Adrenal gland (tissue), 5 donors: ENCODE measurements around the gene DLK1.

ENCODE experiments used
- POLR2A ChIP-seq, 2 donors: fragments of 450-650 bp; IDR thresholded peaks; one replicate each; pipeline ENCODE4 v1.6.1; 2017; ENCODE audit warnings: antibody characterized with exemption in 2 of 2, mild to moderate bottlenecking in 2 of 2, moderate library complexity in 1 of 2
- TF ChIP-seq, protein P1 (sequence below), 6 experiments: fragments of 450-650 bp in 4 of 6; fragments of 200-600 bp in 2 of 6; sonication (generic) in 1 of 6; IDR thresholded peaks; 1 replicate in 5 of 6; 2 replicates in 1 of 6; pipeline versions ENCODE4 v1.5.1 to v1.8.0; 2016 to 2021; ENCODE audit warnings: antibody characterized with exemption in 6 of 6, mild to moderate bottlenecking in 2 of 6, moderate library complexity in 1 of 6
- donor health status: DM: no; HTN: no; CAD: no.

DNA sequence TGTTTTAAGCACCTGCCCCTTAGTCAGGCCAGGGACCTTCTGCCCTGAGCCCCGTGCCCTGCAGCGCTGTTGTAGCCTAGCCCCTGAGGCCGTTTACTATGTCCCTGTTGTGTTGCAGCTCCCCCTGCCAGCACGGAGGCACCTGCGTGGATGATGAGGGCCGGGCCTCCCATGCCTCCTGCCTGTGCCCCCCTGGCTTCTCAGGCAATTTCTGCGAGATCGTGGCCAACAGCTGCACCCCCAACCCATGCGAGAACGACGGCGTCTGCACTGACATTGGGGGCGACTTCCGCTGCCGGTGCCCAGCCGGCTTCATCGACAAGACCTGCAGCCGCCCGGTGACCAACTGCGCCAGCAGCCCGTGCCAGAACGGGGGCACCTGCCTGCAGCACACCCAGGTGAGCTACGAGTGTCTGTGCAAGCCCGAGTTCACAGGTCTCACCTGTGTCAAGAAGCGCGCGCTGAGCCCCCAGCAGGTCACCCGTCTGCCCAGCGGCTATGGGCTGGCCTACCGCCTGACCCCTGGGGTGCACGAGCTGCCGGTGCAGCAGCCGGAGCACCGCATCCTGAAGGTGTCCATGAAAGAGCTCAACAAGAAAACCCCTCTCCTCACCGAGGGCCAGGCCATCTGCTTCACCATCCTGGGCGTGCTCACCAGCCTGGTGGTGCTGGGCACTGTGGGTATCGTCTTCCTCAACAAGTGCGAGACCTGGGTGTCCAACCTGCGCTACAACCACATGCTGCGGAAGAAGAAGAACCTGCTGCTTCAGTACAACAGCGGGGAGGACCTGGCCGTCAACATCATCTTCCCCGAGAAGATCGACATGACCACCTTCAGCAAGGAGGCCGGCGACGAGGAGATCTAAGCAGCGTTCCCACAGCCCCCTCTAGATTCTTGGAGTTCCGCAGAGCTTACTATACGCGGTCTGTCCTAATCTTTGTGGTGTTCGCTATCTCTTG is 7.6 kb downstream of the DLK1 start:
- TF ChIP-seq, protein P1, sequence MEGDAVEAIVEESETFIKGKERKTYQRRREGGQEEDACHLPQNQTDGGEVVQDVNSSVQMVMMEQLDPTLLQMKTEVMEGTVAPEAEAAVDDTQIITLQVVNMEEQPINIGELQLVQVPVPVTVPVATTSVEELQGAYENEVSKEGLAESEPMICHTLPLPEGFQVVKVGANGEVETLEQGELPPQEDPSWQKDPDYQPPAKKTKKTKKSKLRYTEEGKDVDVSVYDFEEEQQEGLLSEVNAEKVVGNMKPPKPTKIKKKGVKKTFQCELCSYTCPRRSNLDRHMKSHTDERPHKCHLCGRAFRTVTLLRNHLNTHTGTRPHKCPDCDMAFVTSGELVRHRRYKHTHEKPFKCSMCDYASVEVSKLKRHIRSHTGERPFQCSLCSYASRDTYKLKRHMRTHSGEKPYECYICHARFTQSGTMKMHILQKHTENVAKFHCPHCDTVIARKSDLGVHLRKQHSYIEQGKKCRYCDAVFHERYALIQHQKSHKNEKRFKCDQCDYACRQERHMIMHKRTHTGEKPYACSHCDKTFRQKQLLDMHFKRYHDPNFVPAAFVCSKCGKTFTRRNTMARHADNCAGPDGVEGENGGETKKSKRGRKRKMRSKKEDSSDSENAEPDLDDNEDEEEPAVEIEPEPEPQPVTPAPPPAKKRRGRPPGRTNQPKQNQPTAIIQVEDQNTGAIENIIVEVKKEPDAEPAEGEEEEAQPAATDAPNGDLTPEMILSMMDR (IDR thresholded peaks at IDR 0.05), result no peak
- TF ChIP-seq POLR2A (IDR thresholded peaks at IDR 0.05), result no peak
